ENCODE measurements around the gene TJP2.

- TF ChIP-seq, protein P1, sequence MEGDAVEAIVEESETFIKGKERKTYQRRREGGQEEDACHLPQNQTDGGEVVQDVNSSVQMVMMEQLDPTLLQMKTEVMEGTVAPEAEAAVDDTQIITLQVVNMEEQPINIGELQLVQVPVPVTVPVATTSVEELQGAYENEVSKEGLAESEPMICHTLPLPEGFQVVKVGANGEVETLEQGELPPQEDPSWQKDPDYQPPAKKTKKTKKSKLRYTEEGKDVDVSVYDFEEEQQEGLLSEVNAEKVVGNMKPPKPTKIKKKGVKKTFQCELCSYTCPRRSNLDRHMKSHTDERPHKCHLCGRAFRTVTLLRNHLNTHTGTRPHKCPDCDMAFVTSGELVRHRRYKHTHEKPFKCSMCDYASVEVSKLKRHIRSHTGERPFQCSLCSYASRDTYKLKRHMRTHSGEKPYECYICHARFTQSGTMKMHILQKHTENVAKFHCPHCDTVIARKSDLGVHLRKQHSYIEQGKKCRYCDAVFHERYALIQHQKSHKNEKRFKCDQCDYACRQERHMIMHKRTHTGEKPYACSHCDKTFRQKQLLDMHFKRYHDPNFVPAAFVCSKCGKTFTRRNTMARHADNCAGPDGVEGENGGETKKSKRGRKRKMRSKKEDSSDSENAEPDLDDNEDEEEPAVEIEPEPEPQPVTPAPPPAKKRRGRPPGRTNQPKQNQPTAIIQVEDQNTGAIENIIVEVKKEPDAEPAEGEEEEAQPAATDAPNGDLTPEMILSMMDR (IDR thresholded peaks at IDR 0.05): no peak
- TF ChIP-seq EZH2phosphoT487 (IDR thresholded peaks at IDR 0.05): no peak
Measured at GRCh38 chr9:69191231-69191630, 17.2 kb downstream of the TJP2 start.

Data from neural progenitor cell (in vitro differentiated cells).